ENCODE data around the gene DRG1. TPM values are rescaled to one million over a fixed set of nuclear protein-coding genes. Genes with fewer than 3 reads are reported as not detected.

Gene DRG1
- total and polyA plus RNA-seq, 2 donors (not counting 1 experiment from before 2014, with no cell fraction given): 33.9 to 58.9 TPM

GRCh38 chr22:31442768-31443489 is 43.5 kb downstream of the DRG1 start:
- H3K36me3 ChIP-seq (replicated peaks in 1 of 2; ENCODE audit: control extremely low read depth in 1 of 2, control insufficient read depth in 1 of 2, extremely low read depth in 1 of 2, insufficient read depth in 2 of 2, low read length in 1 of 2): peaks cover under 1 to 88% of the 10 kb centered on the region in 2 experiments
- H3K9me3 Mint-ChIP-seq (ENCODE audit: insufficient read depth): no peaks in the 10 kb centered on the region
- POLR2A ChIA-PET: no interaction called here
- H3K9ac ChIP-seq (ENCODE audit: low read length): no peak overlapping the region
- H3K27me3 Mint-ChIP-seq: no peaks in the 10 kb centered on the region
- no peaks in the 10 kb centered on the region for H4K20me1 ChIP-seq (ENCODE audit: control insufficient read depth, insufficient read depth, low read length, poor library complexity, severe bottlenecking)
- H2AFZ ChIP-seq (ENCODE audit: insufficient read depth, low read depth, low read length, poor library complexity, severe bottlenecking): no peak overlapping the region
- no peak overlapping the region for H3K4me3 Mint-ChIP-seq
- no peaks in the 10 kb centered on the region for H3K79me2 ChIP-seq (ENCODE audit: control insufficient read depth, insufficient read depth, low read length)
- no peak overlapping the region for H3K4me2 ChIP-seq (replicated peaks; ENCODE audit: low read depth, low read length, poor library complexity, severe bottlenecking)
- H3K27ac Mint-ChIP-seq: no peak overlapping the region
- DNase-seq (no peak), ATAC-seq (ENCODE audit: low read depth) (no peak)
- intact Hi-C loops (cut with micrococcal nuclease): no loop called here
- H3K27ac ChIP-seq (ENCODE audit: low read length in 2 of 2): no peak overlapping the region
- no peaks in the 10 kb centered on the region for H3K9me3 ChIP-seq (ENCODE audit: control extremely low read depth in 1 of 3, control insufficient read depth in 2 of 3, insufficient read depth in 1 of 3, low read length in 2 of 3)
- 100% methylated on average over 2 of the region's 5 CpGs for WGBS (ENCODE audit: insufficient coverage)
- no peaks in the 10 kb centered on the region for H3K27me3 ChIP-seq (replicated peaks in 1 of 4; ENCODE audit: control extremely low read depth in 1 of 4, control insufficient read depth in 3 of 4, insufficient read depth in 4 of 4, low read length in 3 of 4)
- CTCF ChIA-PET: no interaction called here
- no peaks in the 10 kb centered on the region for H3K4me1 ChIP-seq (ENCODE audit: control insufficient read depth in 2 of 2, insufficient read depth in 2 of 2, low read length in 2 of 2)
- TF ChIP-seq EZH2 (IDR thresholded peaks at IDR 0.05; ENCODE audit: borderline replicate concordance, insufficient read depth, low read depth, low read length, poor library complexity, severe bottlenecking) (no peak), CTCF (IDR thresholded peaks at IDR 0.05) (no peak)
- no peaks in the 10 kb centered on the region for H3K4me1 Mint-ChIP-seq
- H3K4me3 ChIP-seq (ENCODE audit: control extremely low read depth in 1 of 5, extremely low read depth in 1 of 5, insufficient read depth in 1 of 5, low read depth in 2 of 5, low read length in 4 of 5): no peak overlapping the region

- Mint-ChIP-seq H3K9me3 (ENCODE audit: insufficient read depth) (no peaks in the 10 kb centered on the region), H3K4me1 (no peaks in the 10 kb centered on the region), H3K27ac (no peak overlapping the region), H3K27me3 (no peaks in the 10 kb centered on the region), H3K4me3 (no peak overlapping the region)
- intact Hi-C loops (cut with micrococcal nuclease): no loop called here
- no peaks in the 10 kb centered on the region for H3K4me1 ChIP-seq (ENCODE audit: control insufficient read depth in 2 of 2, insufficient read depth in 2 of 2, low read length in 2 of 2)
- H3K4me3 ChIP-seq (ENCODE audit: control extremely low read depth in 1 of 5, extremely low read depth in 1 of 5, insufficient read depth in 1 of 5, low read depth in 2 of 5, low read length in 4 of 5): no peak overlapping the region
- H3K4me2 ChIP-seq (replicated peaks; ENCODE audit: low read depth, low read length, poor library complexity, severe bottlenecking): no peak overlapping the region
- WGBS (ENCODE audit: insufficient coverage): 100% methylated on average over 2 of the region's 7 CpGs
- ATAC-seq (ENCODE audit: low read depth) (no peak), DNase-seq (no peak)
- H2AFZ ChIP-seq (ENCODE audit: insufficient read depth, low read depth, low read length, poor library complexity, severe bottlenecking): no peak overlapping the region
- no peak overlapping the region for H3K9ac ChIP-seq (ENCODE audit: low read length)
- no peaks in the 10 kb centered on the region for H4K20me1 ChIP-seq (ENCODE audit: control insufficient read depth, insufficient read depth, low read length, poor library complexity, severe bottlenecking)
- no peak overlapping the region for H3K27ac ChIP-seq (ENCODE audit: low read length in 2 of 2)
- ChIA-PET CTCF (no interaction called here), POLR2A (interaction anchor here (0.7 kb wide), 1 partner anchor 122 kb away, joined by 7 read pairs; no protein-coding TSS in a partner anchor)
- no peaks in the 10 kb centered on the region for H3K9me3 ChIP-seq (ENCODE audit: control extremely low read depth in 1 of 3, control insufficient read depth in 2 of 3, insufficient read depth in 1 of 3, low read length in 2 of 3)
- peaks cover 1 to 88% of the 10 kb centered on the region in 2 experiments for H3K36me3 ChIP-seq (replicated peaks in 1 of 2; ENCODE audit: control extremely low read depth in 1 of 2, control insufficient read depth in 1 of 2, extremely low read depth in 1 of 2, insufficient read depth in 2 of 2, low read length in 1 of 2)
- TF ChIP-seq EZH2 (IDR thresholded peaks at IDR 0.05; ENCODE audit: borderline replicate concordance, insufficient read depth, low read depth, low read length, poor library complexity, severe bottlenecking) (no peak), CTCF (IDR thresholded peaks at IDR 0.05) (no peak)
- H3K27me3 ChIP-seq (replicated peaks in 1 of 4; ENCODE audit: control extremely low read depth in 1 of 4, control insufficient read depth in 3 of 4, insufficient read depth in 4 of 4, low read length in 3 of 4): no peaks in the 10 kb centered on the region
- no peaks in the 10 kb centered on the region for H3K79me2 ChIP-seq (ENCODE audit: control insufficient read depth, insufficient read depth, low read length)
Observed at GRCh38 chr22:31443516-31443915, 44.1 kb downstream of the DRG1 start.
